Neural progenitor cell (in vitro differentiated cells): ENCODE results near the gene KAT7. TPM values are rescaled to one million over a fixed set of nuclear protein-coding genes. Genes with fewer than 3 reads are reported as not detected.

Experiments
- DNase-seq: peaks from one replicate; pipeline ENCODE4 v3.0.0-alpha.2; 2016; ENCODE audit warnings: low spot score
- H2AFZ ChIP-seq: fragments of 200-600 bp; sonication (generic); replicated peaks from 2 replicates; pipeline ENCODE4 v1.6.1; 2016; ENCODE audit warnings: antibody characterized with exemption
- H3F3A ChIP-seq: fragments of 200-600 bp; sonication (generic); 2 replicates; pipeline ENCODE4 v1.6.1; 2016; ENCODE audit warnings: antibody characterized with exemption, low read depth
- H3K27ac ChIP-seq: fragments of 200-600 bp; sonication (generic); 2 replicates; pipeline ENCODE4 v1.5.1; 2016; ENCODE audit warnings: mild to moderate bottlenecking
- H3K27me3 ChIP-seq: fragments of 200-600 bp; sonication (generic); 2 replicates; pipeline ENCODE4 v1.6.1; 2016; ENCODE audit warnings: mild to moderate bottlenecking, moderate library complexity
- H3K36me3 ChIP-seq: fragments of 200-600 bp; sonication (generic); 2 replicates; pipeline ENCODE4 v1.5.1; 2016
- H3K4me1 ChIP-seq: fragments of 200-600 bp; sonication (generic); 2 replicates; pipeline ENCODE4 v1.6.1; 2016; ENCODE audit warnings: mixed run types
- H3K4me2 ChIP-seq: fragments of 200-600 bp; sonication (generic); 2 replicates; pipeline ENCODE4 v1.6.1; 2016
- H3K4me3 ChIP-seq: fragments of 200-600 bp; sonication (generic); 2 replicates; pipeline ENCODE4 v1.5.1; 2016
- H3K79me2 ChIP-seq: fragments of 200-600 bp; sonication (generic); 2 replicates; pipeline ENCODE4 v1.6.1; 2016; ENCODE audit warnings: low read depth
- H3K9ac ChIP-seq: fragments of 200-600 bp; sonication (generic); 2 replicates; pipeline ENCODE4 v1.6.1; 2016
- H3K9me3 ChIP-seq: fragments of 200-600 bp; sonication (generic); 2 replicates; pipeline ENCODE4 v1.5.1; 2016; ENCODE audit warnings: low read depth
- H4K20me1 ChIP-seq: fragments of 200-600 bp; sonication (generic); 2 replicates; pipeline ENCODE4 v1.6.1; 2016; ENCODE audit warnings: low read depth
- H3K27ac Mint-ChIP-seq: 3 replicates; pipeline ENCODE4 v1.8.0; 2021; ENCODE audit warnings: mixed read lengths
- H3K27me3 Mint-ChIP-seq: 2 replicates; pipeline ENCODE4 v1.8.0; 2022; ENCODE audit warnings: low read depth, mild to moderate bottlenecking, inconsistent platforms, moderate library complexity, mixed read lengths; ENCODE audit not compliant: insufficient read depth
- H3K36me3 Mint-ChIP-seq: 3 replicates; pipeline ENCODE4 v1.8.0; 2021; ENCODE audit warnings: mixed read lengths
- H3K4me1 Mint-ChIP-seq: 3 replicates; pipeline ENCODE4 v1.8.0; 2021; ENCODE audit warnings: mixed read lengths
- H3K4me3 Mint-ChIP-seq: 3 replicates; pipeline ENCODE4 v1.8.0; 2021; ENCODE audit warnings: mild to moderate bottlenecking, moderate library complexity, mixed read lengths
- H3K9me3 Mint-ChIP-seq: 3 replicates; pipeline ENCODE4 v1.8.0; 2020; ENCODE audit warnings: mixed read lengths
- CTCF ChIP-seq: fragments of 200-600 bp; sonication (generic); IDR thresholded peaks from 2 replicates; pipeline ENCODE4 v1.5.1; 2017; ENCODE audit warnings: antibody characterized with exemption, mild to moderate bottlenecking
- EZH2 ChIP-seq: fragments of 200-600 bp; sonication (generic); IDR thresholded peaks from 2 replicates; pipeline ENCODE4 v1.6.1; 2017; ENCODE audit warnings: antibody characterized with exemption, mild to moderate bottlenecking, moderate library complexity
- EZH2phosphoT487 ChIP-seq: fragments of 200-600 bp; sonication (generic); IDR thresholded peaks from 2 replicates; pipeline ENCODE4 v1.6.1; 2017; ENCODE audit warnings: antibody characterized with exemption
- total RNA-seq: library from RNA; depleted of rRNA; stranded (reverse); fragments of >200 nt; gene quantifications from 2 replicates; pipeline ENCODE4 v1.2.3, GENCODE V29; 2015; ENCODE audit warnings: low replicate concordance

The KAT7 gene
- total RNA-seq, 1 donor from 2014 or later, result 139 TPM

GRCh38 chr17:49880291-49881053 lies 92.0 kb downstream of the KAT7 start:
- peak overlapping the region; percentile 40 for H3K4me3 ChIP-seq
- Mint-ChIP-seq H3K36me3 (no peaks in the 10 kb centered on the region), H3K4me1 (peaks cover 24% of the 10 kb centered on the region), H3K4me3 (peak overlapping the region; percentile 69), H3K27ac (no peak overlapping the region), H3K9me3 (no peaks in the 10 kb centered on the region), H3K27me3 (peaks cover 14% of the 10 kb centered on the region)
- TF ChIP-seq EZH2phosphoT487, result peak; percentile 44
- TF ChIP-seq EZH2, result peak; percentile 57
- TF ChIP-seq CTCF, result peak; percentile 86
- H2AFZ ChIP-seq, result no peak overlapping the region
- no peaks in the 10 kb centered on the region for H3K36me3 ChIP-seq
- H3F3A ChIP-seq, result peaks cover 23% of the 10 kb centered on the region
- peak; percentile 94 for DNase-seq
- no peaks in the 10 kb centered on the region for H4K20me1 ChIP-seq
- H3K27ac ChIP-seq, result no peak overlapping the region
- peaks cover 12% of the 10 kb centered on the region for H3K27me3 ChIP-seq
- peak overlapping the region; percentile 72 for H3K4me2 ChIP-seq
- H3K4me1 ChIP-seq, result peaks cover 25% of the 10 kb centered on the region
- no peaks in the 10 kb centered on the region for H3K9me3 ChIP-seq
- no peak overlapping the region for H3K9ac ChIP-seq
- no peaks in the 10 kb centered on the region for H3K79me2 ChIP-seq

- Histone ChIP-seq H3K79me2 (no peaks in the 10 kb centered on the region), H3K27ac (no peak overlapping the region), H4K20me1 (no peaks in the 10 kb centered on the region), H3K9me3 (no peaks in the 10 kb centered on the region), H3K36me3 (no peaks in the 10 kb centered on the region), H3K4me2 (peak overlapping the region; percentile 72), H3K4me3 (peak overlapping the region; percentile 40), H3K27me3 (peaks cover 12% of the 10 kb centered on the region), H3F3A (peaks cover 20% of the 10 kb centered on the region), H3K4me1 (peaks cover 19% of the 10 kb centered on the region), H2AFZ (no peak overlapping the region), H3K9ac (no peak overlapping the region)
- Mint-ChIP-seq H3K36me3 (no peaks in the 10 kb centered on the region), H3K9me3 (no peaks in the 10 kb centered on the region), H3K27me3 (peaks cover 14% of the 10 kb centered on the region), H3K27ac (no peak overlapping the region), H3K4me1 (peaks cover 20% of the 10 kb centered on the region), H3K4me3 (no peak overlapping the region)
- peak; percentile 52 for DNase-seq
- TF ChIP-seq CTCF (no peak), EZH2phosphoT487 (no peak), EZH2 (no peak)
Observed at GRCh38 chr17:49881054-49881402, 92.5 kb downstream of the KAT7 start.

GRCh38 chr17:49882434-49882833 lies 94.0 kb downstream of the KAT7 start:
- H3K9ac ChIP-seq, result no peak overlapping the region
- no peaks in the 10 kb centered on the region for H3K9me3 ChIP-seq
- H3K4me1 Mint-ChIP-seq, result peaks cover 19% of the 10 kb centered on the region
- H3K27me3 ChIP-seq, result peaks cover 12% of the 10 kb centered on the region
- H3K27ac Mint-ChIP-seq, result no peak overlapping the region
- H3K4me2 ChIP-seq, result no peak overlapping the region
- no peaks in the 10 kb centered on the region for H3K36me3 ChIP-seq
- peaks cover 17% of the 10 kb centered on the region for H3K4me1 ChIP-seq
- H3K36me3 Mint-ChIP-seq, result no peaks in the 10 kb centered on the region
- H2AFZ ChIP-seq, result no peak overlapping the region
- no peaks in the 10 kb centered on the region for H4K20me1 ChIP-seq
- no peaks in the 10 kb centered on the region for H3K79me2 ChIP-seq
- no peak overlapping the region for H3K4me3 Mint-ChIP-seq
- peaks cover 17% of the 10 kb centered on the region for H3F3A ChIP-seq
- no peak for DNase-seq
- no peak for TF ChIP-seq CTCF
- no peak for TF ChIP-seq EZH2phosphoT487
- no peak for TF ChIP-seq EZH2
- peaks cover 14% of the 10 kb centered on the region for H3K27me3 Mint-ChIP-seq
- H3K9me3 Mint-ChIP-seq, result no peaks in the 10 kb centered on the region
- H3K27ac ChIP-seq, result no peak overlapping the region
- no peak overlapping the region for H3K4me3 ChIP-seq

Other genes with a start within 250 kb of the KAT7 start
- gene NXPH3, start 212.8 kb upstream of the KAT7 start, total RNA-seq, result 3.6 and 10.7 TPM in 2 replicates
- gene SPOP, start 110.6 kb upstream of the KAT7 start, total RNA-seq, result 29.5 and 40.3 TPM in 2 replicates
- 52.7 and 62.1 TPM in 2 replicates for gene SLC35B1, start 80.7 kb upstream of the KAT7 start, total RNA-seq
- 14.6 and 29.5 TPM in 2 replicates for gene FAM117A, start 24.6 kb upstream of the KAT7 start, total RNA-seq
- gene TAC4, start 59.4 kb downstream of the KAT7 start, total RNA-seq, result not detected in 2 replicates
- gene DLX4, start 180.5 kb downstream of the KAT7 start, total RNA-seq, result 0.53 TPM in 1 of 2 replicates, not detected in the other
- gene DLX3, start 206.5 kb downstream of the KAT7 start, total RNA-seq, result 0.04 and 0.87 TPM in 2 replicates